Skin of body (tissue), 2 donors: ENCODE results near the gene C1QL1. TPM values are rescaled to one million over a fixed set of nuclear protein-coding genes. Genes with fewer than 3 reads are reported as not detected.

Experiments used
- DNase-seq: peaks from one replicate; lab custom pipeline; 2025; lab: John Stamatoyannopoulos, UW
- total RNA-seq: library from RNA; depleted of rRNA; stranded (reverse); fragments of >200 nt; gene quantifications from one replicate; pipeline ENCODE4 v1.2.3, GENCODE V29; 2014

C1QL1 gene
- total RNA-seq, 1 donor from 2014 or later = 0.20 TPM

GRCh38 chr17:44989552-44990138 lies 21.5 kb upstream of the C1QL1 start:
- no peak for DNase-seq

- DNase-seq = no peak
Observed at GRCh38 chr17:44988044-44988942, 20.2 kb upstream of the C1QL1 start.

- no peak for DNase-seq
Observed at GRCh38 chr17:44983563-44983962, 15.5 kb upstream of the C1QL1 start.

- DNase-seq = no peak
Observed at GRCh38 chr17:44982113-44982702, 14.1 kb upstream of the C1QL1 start.

GRCh38 chr17:44981221-44981968 lies 13.3 kb upstream of the C1QL1 start:
- no peak for DNase-seq

- DNase-seq = no peak
Observed at GRCh38 chr17:44979426-44979995, 11.4 kb upstream of the C1QL1 start.

GRCh38 chr17:44978807-44979206 lies 10.7 kb upstream of the C1QL1 start:
- no peak for DNase-seq

GRCh38 chr17:44977814-44978550 lies 9.9 kb upstream of the C1QL1 start:
- DNase-seq = no peak

- no peak for DNase-seq
Observed at GRCh38 chr17:44977065-44977464, 9.0 kb upstream of the C1QL1 start.

GRCh38 chr17:44976206-44976605 lies 8.1 kb upstream of the C1QL1 start:
- DNase-seq = no peak

- DNase-seq = no peak
Observed at GRCh38 chr17:44972953-44973352, 4.8 kb upstream of the C1QL1 start.

- no peak for DNase-seq
Observed at GRCh38 chr17:44971776-44972483, 3.8 kb upstream of the C1QL1 start.

GRCh38 chr17:44970136-44970741 lies 2.1 kb upstream of the C1QL1 start:
- no peak for DNase-seq

GRCh38 chr17:44969144-44969780 lies 1.2 kb upstream of the C1QL1 start:
- DNase-seq = no peak

GRCh38 chr17:44967907-44968224 lies 237 bp downstream of the C1QL1 start:
- no peak for DNase-seq

- DNase-seq = no peak
Observed at GRCh38 chr17:44967026-44967906, 837 bp downstream of the C1QL1 start.

- DNase-seq = no peak
Observed at GRCh38 chr17:44966348-44967025, 1.6 kb downstream of the C1QL1 start.
